Tibial artery (tissue), 4 donors: ENCODE data around the gene MIEF1.

ENCODE experiments used
- DNase-seq, 2 donors: peaks; one replicate each; pipeline ENCODE4 v3.0.0-alpha.2; 2019
- H3K27ac ChIP-seq, 2 donors: fragments of 200-600 bp; sonication (generic) in 1 of 2; 1 replicate in 1 of 2; 2 replicates in 1 of 2; pipeline ENCODE4 v1.5.1; 2018 to 2019; ENCODE audit warnings: mild to moderate bottlenecking in 1 of 2
- H3K27me3 ChIP-seq, 2 donors: fragments of 200-600 bp; sonication (generic) in 1 of 2; one replicate each; pipeline versions ENCODE4 v1.5.1 to v1.6.0; 2016 to 2019
- H3K36me3 ChIP-seq, 3 donors: fragments of 200-600 bp; sonication (generic) in 2 of 3; one replicate each; pipeline ENCODE4 v1.5.1; 2016 to 2019; ENCODE audit warnings: mild to moderate bottlenecking in 2 of 3
- H3K4me1 ChIP-seq, 4 donors: fragments of 200-600 bp; sonication (generic) in 2 of 4; 1 replicate in 3 of 4; 2 replicates in 1 of 4; pipeline ENCODE4 v1.5.1; 2016 to 2019
- H3K4me3 ChIP-seq, 2 donors: fragments of 200-600 bp; sonication (generic) in 1 of 2; 1 replicate in 1 of 2; 2 replicates in 1 of 2; pipeline ENCODE4 v1.5.1; 2018 to 2019; ENCODE audit warnings: mild to moderate bottlenecking in 2 of 2
- H3K9me3 ChIP-seq, 3 donors: fragments of 200-600 bp; sonication (generic) in 1 of 3; one replicate each; pipeline ENCODE4 v1.5.1; 2016 to 2019
- CTCF ChIP-seq, 2 experiments: fragments of 200-600 bp in 1 of 2; fragments of 450-650 bp in 1 of 2; IDR thresholded peaks; one replicate each; pipeline ENCODE4 v1.5.1; 2017 to 2019; ENCODE audit warnings: antibody characterized with exemption in 2 of 2, mild to moderate bottlenecking in 1 of 2, moderate library complexity in 1 of 2
- intact Hi-C: fragments of 100-400 bp; cut with DNase I; formaldehyde crosslinking; loops from one replicate; pipeline ENCODE4 v1.15.0; 2023; ENCODE audit warnings: low total_unique reads

The MIEF1 gene

DNA sequence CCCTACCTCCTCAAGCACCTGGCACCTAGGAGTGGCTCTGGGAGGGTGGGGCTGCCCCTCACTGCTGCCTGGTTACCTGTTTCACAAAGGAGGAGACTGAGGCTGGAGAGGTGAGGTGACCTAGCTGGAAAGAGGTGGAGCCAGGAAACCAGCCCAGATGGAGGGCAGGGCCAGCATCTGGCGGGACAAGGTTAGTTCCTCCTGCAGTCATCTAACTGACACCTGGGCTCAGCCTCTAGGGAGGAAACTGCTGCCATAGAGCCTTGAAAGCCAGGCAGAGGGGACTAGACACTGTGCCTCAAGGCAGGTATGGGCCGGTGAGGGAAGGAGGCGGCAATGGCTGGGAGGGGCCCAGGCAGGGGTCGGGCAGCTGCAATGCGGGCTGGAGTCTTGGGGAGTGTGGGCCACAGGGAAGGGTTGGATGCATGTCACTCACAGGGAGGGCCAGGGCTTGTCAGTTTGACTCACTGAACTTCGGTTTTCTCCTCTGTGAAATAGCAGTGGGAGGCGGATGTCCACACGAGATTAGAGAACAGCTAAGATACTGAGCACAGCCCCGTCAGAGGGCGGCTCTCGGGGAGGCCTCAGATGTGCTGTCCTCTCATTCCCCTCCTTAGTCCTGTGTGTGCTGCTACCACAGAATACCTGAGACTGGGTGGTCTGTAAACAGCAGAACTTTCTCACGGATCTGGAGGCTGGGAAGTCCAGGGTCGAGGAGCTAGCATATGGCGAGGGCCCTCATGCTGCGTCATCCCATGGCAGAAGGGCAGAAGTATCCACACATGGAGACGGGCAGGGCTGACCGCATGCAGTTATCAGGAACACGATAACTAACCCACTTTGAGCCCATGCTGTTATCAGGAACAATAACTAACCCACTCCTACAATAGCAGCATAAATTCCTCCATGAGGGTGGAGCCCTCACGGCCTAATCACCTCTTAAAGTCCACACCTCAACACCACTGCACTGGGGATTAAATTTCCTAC lies 29.2 kb upstream of the MIEF1 start:
- H3K4me1 ChIP-seq: peaks cover 0 to 9% (median 3%) of the 10 kb centered on the region in 4 donors
- no peak for DNase-seq
- intact Hi-C loops: loop anchor here (5.0 kb wide), 1 partner anchor 239 kb away; no protein-coding TSS in a partner anchor
- H3K4me3 ChIP-seq: no peak overlapping the region
- no peak overlapping the region for H3K27ac ChIP-seq
- no peak for TF ChIP-seq CTCF (IDR thresholded peaks at IDR 0.05)
- no peaks in the 10 kb centered on the region for H3K9me3 ChIP-seq
- peaks cover 0 to 48% of the 10 kb centered on the region in 2 donors for H3K27me3 ChIP-seq
- H3K36me3 ChIP-seq: no peaks in the 10 kb centered on the region

DNA sequence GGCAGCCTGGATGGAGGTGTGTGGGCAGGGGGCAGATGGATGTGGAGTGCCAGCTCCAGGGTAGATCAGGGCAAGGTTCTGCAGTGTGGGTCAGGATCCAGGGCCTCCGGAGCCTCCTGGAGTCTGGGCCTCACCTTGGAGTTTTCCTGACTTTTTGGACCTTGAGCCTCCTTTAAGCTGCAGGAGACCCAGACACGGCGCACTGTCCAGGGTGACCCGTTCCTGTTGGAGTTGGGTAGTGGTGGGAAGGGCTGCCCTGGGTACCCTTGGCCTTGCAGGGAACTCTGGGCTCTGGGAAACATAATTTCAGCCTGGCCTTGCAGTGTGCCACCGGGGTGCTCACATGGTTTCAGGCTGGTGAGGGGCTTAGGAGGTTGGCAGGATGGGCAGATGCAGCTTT lies 28.2 kb upstream of the MIEF1 start:
- no peaks in the 10 kb centered on the region for H3K36me3 ChIP-seq
- peaks cover 0 to 9% (median 3%) of the 10 kb centered on the region in 4 donors for H3K4me1 ChIP-seq
- no peaks in the 10 kb centered on the region for H3K9me3 ChIP-seq
- intact Hi-C loops: loop anchor here (5.0 kb wide), 1 partner anchor 238 kb away; no protein-coding TSS in a partner anchor
- TF ChIP-seq CTCF (IDR thresholded peaks at IDR 0.05): no peak
- no peak overlapping the region for H3K4me3 ChIP-seq
- H3K27ac ChIP-seq: no peak overlapping the region
- no peak for DNase-seq
- H3K27me3 ChIP-seq: peaks cover 0 to 53% of the 10 kb centered on the region in 2 donors

- Histone ChIP-seq H3K36me3 (no peaks in the 10 kb centered on the region), H3K4me1 (peaks cover 0 to 9% (median 3%) of the 10 kb centered on the region in 4 donors), H3K27ac (no peak overlapping the region), H3K4me3 (no peak overlapping the region), H3K27me3 (peaks cover 0 to 48% of the 10 kb centered on the region in 2 donors), H3K9me3 (no peaks in the 10 kb centered on the region)
- no peak for TF ChIP-seq CTCF (IDR thresholded peaks at IDR 0.05)
- DNase-seq: no peak
- intact Hi-C loops: loop anchor here (5.0 kb wide), 1 partner anchor 238 kb away; no protein-coding TSS in a partner anchor
These were observed 27.6 kb upstream of the MIEF1 start for GRCh38 chr22:39474351-39475111.

- Histone ChIP-seq H3K9me3 (no peaks in the 10 kb centered on the region), H3K4me3 (no peak overlapping the region), H3K36me3 (no peaks in the 10 kb centered on the region), H3K27me3 (peaks cover 0 to 41% of the 10 kb centered on the region in 2 donors), H3K4me1 (peaks cover 0 to 9% (median 3%) of the 10 kb centered on the region in 4 donors), H3K27ac (no peak overlapping the region)
- intact Hi-C loops: no loop called here
- DNase-seq: no peak
- no peak for TF ChIP-seq CTCF (IDR thresholded peaks at IDR 0.05)
These were observed 26.8 kb upstream of the MIEF1 start for GRCh38 chr22:39475337-39475736.

DNA sequence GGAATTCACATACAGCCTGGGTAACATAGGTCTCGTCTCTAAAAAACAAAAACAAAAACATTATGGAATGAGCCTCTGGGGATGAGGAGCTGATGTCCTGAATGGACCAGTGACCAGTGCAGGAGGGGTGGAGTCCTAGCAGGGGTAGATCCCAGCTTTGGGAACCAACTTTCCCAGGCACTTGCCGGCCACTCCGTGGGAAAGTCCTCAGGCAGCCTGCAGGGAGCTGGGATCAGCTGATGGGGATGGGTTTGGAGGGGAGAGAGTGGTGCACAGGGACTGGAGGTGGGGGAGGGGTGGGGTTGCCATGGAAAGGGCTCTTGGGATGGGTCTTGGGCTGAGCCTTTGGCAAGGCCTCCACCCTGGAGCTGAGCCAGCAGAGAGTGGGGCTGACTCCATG lies 26.2 kb upstream of the MIEF1 start:
- no peaks in the 10 kb centered on the region for H3K36me3 ChIP-seq
- intact Hi-C loops: no loop called here
- DNase-seq: no peak

More for the DNA sequence above, 26.2 kb upstream of the MIEF1 start:
- H3K4me3 ChIP-seq: no peak overlapping the region
- H3K9me3 ChIP-seq: no peaks in the 10 kb centered on the region
- H3K27me3 ChIP-seq: peaks cover 0 to 41% of the 10 kb centered on the region in 2 donors
- TF ChIP-seq CTCF (IDR thresholded peaks at IDR 0.05): no peak
- peaks cover 0 to 9% (median 3%) of the 10 kb centered on the region in 4 donors for H3K4me1 ChIP-seq
- H3K27ac ChIP-seq: no peak overlapping the region
